WERI-Rb-1 (cell line): ENCODE results near the gene AKT2.

Experiments
- DNase-seq: peaks from one replicate; pipeline ENCODE4 v3.0.0-alpha.2; 2020
- H3K27ac ChIP-seq: fragments of 250-450 bp; sonication (Bioruptor Pico); 2 replicates; pipeline ENCODE4 v1.5.1; 2020; ENCODE audit warnings: mild to moderate bottlenecking, moderate library complexity
- H3K27me3 ChIP-seq: fragments of 250-450 bp; sonication (Bioruptor Pico); 2 replicates; pipeline ENCODE4 v1.5.1; 2021; ENCODE audit warnings: mild to moderate bottlenecking, low read depth, moderate library complexity; ENCODE audit not compliant: insufficient read depth, severe bottlenecking
- H3K36me3 ChIP-seq: fragments of 250-450 bp; sonication (Bioruptor Pico); 2 replicates; pipeline ENCODE4 v1.5.1; 2020; ENCODE audit warnings: mild to moderate bottlenecking, moderate library complexity
- H3K4me3 ChIP-seq: 2 replicates; pipeline ENCODE4 v1.5.1; 2011; ENCODE audit warnings: low read depth, mild to moderate bottlenecking, control low read depth, low read length
- H3K9me3 ChIP-seq: fragments of 250-450 bp; sonication (Bioruptor Pico); 2 replicates; pipeline ENCODE4 v1.5.1; 2021; ENCODE audit warnings: mild to moderate bottlenecking, moderate library complexity; ENCODE audit not compliant: severe bottlenecking
- CTCF ChIP-seq: IDR thresholded peaks from 2 replicates; pipeline ENCODE4 v1.5.1; 2011; ENCODE audit warnings: low read depth, mild to moderate bottlenecking, control low read depth, inconsistent platforms, low read length

AKT2 gene

GRCh38 chr19:40257096-40257517 is 28.0 kb downstream of the AKT2 start:
- H3K4me3 ChIP-seq = no peak overlapping the region
- no peak for TF ChIP-seq CTCF
- no peak overlapping the region for H3K27ac ChIP-seq
- no peaks in the 10 kb centered on the region for H3K27me3 ChIP-seq
- no peak for DNase-seq
- peaks cover 39% of the 10 kb centered on the region for H3K36me3 ChIP-seq
- no peaks in the 10 kb centered on the region for H3K9me3 ChIP-seq

DNA sequence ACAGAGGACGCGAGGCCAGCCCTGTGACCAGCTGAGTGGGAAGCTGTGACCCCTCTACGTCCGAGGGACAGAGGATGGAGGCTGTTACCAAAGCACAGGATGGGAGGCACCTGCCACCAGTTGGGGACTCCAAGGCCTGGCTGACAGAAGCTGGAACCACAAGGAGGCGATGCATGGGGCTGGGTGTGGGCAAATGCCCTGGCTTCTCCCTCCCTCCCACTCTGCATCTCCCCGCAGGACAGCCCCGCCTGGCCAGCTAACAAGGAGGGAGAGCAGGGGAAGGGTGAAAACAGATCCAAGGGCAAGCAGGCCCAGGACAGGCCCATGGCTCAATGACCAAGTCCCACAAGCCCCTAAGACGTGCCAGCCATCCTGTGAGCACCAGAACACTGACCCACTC is 28.6 kb downstream of the AKT2 start:
- Histone ChIP-seq H3K27ac (no peak overlapping the region), H3K4me3 (no peak overlapping the region), H3K36me3 (peaks cover 44% of the 10 kb centered on the region), H3K27me3 (no peaks in the 10 kb centered on the region), H3K9me3 (no peaks in the 10 kb centered on the region)
- TF ChIP-seq CTCF = no peak
- no peak for DNase-seq

DNA sequence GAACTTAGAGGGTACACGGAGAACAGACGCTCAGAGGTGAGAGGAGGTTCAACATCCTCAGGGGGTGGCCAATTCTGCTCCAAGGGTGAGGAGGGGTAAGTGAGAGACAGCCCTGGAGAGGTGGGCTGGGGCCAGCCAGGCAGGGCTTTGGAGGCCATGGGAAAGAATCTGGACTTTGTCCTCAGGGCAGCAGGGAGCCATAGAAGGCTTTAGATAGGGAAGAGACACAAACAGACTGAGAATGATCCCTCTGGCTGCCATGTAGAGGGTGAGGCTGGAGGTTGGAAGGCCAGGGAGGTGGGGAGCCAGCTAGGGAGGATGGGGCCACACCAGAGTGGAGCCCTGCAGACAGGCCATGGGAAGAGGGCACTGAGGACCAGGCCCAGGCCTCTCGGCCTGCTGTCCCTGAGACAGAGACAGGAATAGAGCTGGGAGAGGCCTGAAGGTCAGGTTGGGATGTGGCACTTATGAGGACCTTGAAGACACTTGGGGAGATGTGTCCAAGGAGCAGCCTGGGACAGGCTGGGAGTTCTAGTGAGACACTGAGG is 29.5 kb downstream of the AKT2 start:
- no peak for DNase-seq
- Histone ChIP-seq H3K27me3 (no peaks in the 10 kb centered on the region), H3K27ac (no peak overlapping the region), H3K9me3 (no peaks in the 10 kb centered on the region), H3K4me3 (no peak overlapping the region), H3K36me3 (peaks cover 52% of the 10 kb centered on the region)
- TF ChIP-seq CTCF = no peak

GRCh38 chr19:40254714-40255418 is 30.3 kb downstream of the AKT2 start:
- no peak for TF ChIP-seq CTCF
- H3K27ac ChIP-seq = no peak overlapping the region
- no peak for DNase-seq
- H3K4me3 ChIP-seq = no peak overlapping the region
- H3K9me3 ChIP-seq = no peaks in the 10 kb centered on the region
- H3K36me3 ChIP-seq = peaks cover 57% of the 10 kb centered on the region
- no peaks in the 10 kb centered on the region for H3K27me3 ChIP-seq

GRCh38 chr19:40253611-40254092 is 31.5 kb downstream of the AKT2 start:
- TF ChIP-seq CTCF = no peak
- no peaks in the 10 kb centered on the region for H3K9me3 ChIP-seq
- DNase-seq = no peak
- no peak overlapping the region for H3K4me3 ChIP-seq
- H3K27me3 ChIP-seq = no peaks in the 10 kb centered on the region
- H3K27ac ChIP-seq = no peak overlapping the region
- peaks cover 59% of the 10 kb centered on the region for H3K36me3 ChIP-seq
